HG03196 (cell line): ENCODE data around the gene AUTS2.
A peak's percentile ranks its signal among the peaks of the same experiment; 100 is the strongest.

Experiments
- ATAC-seq: cut with Tn5 transposase; IDR thresholded peaks from one replicate; pipeline ENCODE4 v1.9.1; 2021; ENCODE audit not compliant: unreplicated experiment

AUTS2 gene

DNA sequence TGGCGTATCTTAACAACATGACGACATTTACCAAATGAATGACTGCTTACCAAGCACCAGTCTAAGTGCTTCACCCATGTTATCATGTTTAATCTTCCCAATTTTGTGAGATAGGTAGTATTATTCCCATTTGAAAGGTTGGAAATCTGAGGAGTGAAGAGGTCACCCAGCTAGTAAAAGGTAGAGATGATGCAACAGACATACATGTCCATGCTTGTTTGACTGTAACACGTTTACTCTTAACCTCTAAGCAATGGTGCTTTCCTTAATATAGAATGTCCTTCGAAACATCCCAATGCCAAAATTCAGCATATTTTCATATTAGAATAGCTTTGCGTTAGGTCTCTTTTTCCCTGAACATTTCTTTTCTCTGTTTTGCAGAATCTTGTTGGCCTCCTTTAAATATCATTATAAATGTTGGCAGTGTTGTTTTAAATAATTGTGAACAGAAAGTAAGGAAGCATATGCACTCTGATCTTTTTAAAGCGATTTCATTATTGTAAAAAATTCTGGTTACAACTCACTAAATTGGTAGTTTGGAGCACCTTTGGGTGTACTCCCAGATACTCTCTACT is 722.8 kb downstream of the AUTS2 start:
- no peak for ATAC-seq

DNA sequence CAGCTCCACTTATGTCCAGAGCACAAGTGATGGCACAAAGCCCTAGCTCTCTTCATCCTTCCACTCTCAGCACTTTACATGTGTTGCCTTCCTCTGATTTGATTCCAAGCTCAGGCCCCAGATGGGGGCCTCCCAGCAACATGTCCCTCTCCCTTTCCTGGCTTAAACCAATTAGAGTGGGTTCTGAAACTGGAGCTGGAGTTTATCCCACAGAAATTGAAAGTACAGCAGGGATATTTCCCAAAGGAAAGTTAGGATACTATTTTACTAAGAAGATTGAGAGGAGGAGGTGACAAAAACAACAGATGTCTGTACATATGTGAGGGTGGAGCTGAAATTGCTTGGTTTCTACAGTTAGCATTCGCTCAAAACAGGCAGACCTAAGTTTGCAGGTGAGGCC is 724.6 kb downstream of the AUTS2 start:
- ATAC-seq, result no peak

DNA sequence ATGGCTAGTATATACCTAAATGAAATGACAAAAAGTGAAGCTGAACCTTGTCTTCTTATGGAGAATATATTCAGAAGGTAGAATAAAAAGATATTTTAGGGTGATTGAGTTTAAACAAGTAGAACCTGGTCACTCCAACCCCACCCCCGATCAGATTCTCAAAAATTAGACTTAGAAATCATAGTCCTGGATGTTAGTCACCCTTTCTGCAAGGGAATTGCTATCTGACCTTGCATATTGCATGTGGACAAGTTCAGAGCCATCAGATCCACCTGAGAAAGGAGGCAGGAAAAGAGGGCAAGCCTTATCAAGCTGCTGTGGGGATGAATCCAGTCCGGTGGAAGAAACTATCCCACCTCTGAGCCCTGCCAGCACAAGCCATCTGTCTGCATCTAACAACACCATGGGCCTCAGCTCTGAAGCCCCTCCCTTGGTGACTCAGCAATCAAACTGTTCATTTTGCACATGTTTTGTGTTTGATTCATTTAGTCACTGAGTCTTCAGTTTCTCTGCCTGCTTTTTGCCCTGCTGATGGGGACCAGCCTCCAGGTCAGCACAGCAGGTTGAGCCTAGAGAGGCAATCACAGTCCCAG is 727.3 kb downstream of the AUTS2 start:
- ATAC-seq, result no peak

DNA sequence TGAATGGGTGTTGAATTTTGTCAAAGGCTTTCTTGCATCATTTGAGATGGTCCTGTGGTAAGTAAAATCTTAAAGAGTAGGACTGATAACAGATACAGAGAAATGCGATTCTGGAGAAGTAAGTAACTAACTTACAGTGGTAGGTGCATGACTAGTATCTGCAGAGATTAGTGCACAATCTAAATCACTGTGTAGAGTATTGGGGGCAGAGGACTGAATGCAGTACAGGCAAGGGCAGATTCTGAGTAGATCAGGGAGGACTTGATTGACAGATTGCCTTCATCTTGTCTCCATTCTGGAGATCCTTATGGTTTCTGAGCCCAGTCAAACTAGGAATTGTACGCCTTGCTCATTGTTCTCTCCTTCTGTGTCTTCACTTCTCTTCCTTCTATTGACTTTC is 736.0 kb downstream of the AUTS2 start:
- ATAC-seq, result no peak

DNA sequence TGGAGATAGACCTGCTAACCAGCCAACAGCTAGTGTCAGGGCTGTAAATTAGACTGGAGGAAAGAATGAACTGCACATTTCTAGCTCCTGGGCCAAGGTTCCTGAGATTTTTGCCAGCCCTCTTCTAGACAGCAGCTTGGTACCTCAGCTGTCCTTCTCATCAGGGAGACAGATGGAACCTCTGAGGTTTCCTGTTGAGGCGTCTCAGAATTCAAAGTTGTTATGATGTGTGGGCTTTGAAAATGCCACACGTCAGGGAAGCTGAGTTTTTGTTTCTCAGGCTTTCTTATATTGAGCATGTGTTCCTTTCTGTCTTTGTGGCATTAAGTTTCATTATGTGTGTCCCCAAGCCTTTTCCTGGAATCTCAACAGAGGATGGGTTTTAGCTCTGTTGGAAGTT is 736.6 kb downstream of the AUTS2 start:
- no peak for ATAC-seq

DNA sequence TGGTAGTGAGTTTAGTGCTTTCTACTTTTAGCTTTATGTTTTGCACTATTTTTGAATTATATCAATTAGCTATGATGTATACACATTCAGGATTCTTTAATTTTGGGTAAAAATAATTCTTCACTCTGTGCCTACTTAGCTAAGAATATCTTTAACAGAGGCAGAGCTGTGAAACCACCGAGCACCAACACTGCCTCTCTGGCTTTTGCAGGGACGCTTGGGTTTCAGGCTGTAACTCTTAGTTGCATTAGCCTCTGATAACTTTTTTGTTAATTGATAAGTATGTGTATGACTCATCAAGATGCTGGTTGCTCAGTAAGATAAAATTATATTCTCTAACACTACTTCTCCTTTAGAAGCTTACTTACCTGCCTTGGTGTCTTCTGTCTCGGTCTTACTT is 738.3 kb downstream of the AUTS2 start:
- no peak for ATAC-seq

DNA sequence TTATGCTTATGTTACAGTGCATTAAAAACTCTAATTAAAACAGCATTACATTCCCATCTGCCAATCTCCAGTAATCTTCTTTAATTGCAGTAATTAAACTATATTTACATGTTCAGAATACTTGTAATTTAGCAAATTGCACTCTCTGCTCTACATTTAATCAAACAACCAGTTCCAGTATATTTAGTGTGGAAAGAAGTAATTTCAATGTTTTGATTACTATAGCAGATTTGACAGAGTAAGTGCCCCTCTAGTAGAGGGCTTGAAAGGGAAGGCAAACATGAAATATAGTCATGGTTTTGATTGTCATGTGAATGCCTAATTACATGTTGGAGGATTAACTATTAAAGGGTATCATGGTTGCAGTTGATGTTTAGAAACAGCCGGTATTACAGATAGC is 739.7 kb downstream of the AUTS2 start:
- no peak for ATAC-seq

DNA sequence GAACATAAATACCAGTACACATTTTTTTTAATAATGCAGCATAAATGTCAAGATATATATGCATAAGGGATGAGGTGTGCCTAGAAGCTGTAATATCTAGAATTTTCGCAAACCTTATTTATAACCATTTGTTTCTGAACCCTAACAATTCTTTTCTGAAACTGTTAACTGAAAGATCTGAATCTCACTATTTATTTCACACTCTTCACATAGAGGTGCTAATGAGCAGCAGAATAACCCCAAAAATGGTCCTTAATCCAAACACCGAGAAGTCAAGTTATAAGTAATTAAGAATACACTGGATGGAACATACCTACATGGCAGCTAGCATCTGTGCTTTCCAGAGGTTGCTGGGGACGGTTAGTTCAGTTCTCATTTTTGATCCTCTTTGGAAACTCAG is 742.0 kb downstream of the AUTS2 start:
- no peak for ATAC-seq

DNA sequence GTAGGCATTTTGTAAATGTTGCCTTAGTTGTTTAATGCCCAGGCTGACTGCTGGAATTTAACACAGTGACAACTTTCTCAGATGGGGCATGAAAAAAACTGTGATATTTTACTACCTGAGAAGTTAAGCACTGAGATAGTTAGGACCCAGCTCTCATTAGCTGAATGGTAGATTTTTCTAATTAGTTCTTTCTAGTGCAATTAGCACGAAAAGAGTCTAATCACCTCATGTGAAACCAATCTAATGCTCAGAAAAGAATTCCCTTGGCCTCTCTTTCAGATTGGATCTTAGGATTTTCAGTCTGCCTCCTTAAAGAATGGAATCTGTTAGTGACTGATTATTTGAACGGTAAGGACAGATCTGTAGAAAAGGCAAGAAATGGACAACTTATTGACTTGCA is 743.2 kb downstream of the AUTS2 start:
- ATAC-seq, result no peak

DNA sequence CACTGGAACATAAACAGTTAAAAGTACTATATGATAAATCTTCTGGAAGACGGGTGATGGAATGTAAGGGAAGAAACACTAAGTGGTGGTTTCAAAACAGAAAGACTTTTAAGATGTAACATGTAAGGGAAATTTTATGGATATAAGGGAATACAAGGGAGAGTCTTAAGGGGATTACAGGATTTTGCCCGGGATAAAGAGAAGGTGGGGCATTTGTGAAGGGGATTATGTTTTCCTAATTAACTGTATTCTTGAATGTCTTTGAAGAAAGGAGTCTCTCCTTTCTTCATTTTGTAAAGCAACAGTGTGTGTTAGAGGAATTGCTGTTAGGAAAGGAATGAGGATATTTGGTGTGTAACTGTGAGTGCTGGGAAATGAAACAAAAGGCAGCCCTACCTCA is 745.2 kb downstream of the AUTS2 start:
- no peak for ATAC-seq

DNA sequence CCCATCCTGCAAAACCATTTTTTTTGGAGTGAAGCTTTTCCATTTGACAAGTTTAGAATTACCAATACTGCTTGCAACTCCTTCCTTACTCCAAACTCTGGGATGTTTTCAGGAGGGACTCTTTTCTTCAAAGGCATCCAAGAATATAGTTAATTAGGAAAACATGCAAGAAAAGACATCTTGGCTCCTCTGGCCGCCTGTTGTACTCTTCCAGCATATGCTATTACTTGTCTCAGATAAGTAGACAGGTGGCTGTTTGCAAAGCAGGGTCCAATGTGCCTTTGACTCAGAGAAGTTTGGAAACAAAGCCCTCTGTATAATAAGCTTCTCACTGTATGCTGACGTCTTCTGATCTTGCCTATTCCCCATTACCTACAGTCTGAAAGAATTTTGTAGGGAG is 746.5 kb downstream of the AUTS2 start:
- no peak for ATAC-seq

DNA sequence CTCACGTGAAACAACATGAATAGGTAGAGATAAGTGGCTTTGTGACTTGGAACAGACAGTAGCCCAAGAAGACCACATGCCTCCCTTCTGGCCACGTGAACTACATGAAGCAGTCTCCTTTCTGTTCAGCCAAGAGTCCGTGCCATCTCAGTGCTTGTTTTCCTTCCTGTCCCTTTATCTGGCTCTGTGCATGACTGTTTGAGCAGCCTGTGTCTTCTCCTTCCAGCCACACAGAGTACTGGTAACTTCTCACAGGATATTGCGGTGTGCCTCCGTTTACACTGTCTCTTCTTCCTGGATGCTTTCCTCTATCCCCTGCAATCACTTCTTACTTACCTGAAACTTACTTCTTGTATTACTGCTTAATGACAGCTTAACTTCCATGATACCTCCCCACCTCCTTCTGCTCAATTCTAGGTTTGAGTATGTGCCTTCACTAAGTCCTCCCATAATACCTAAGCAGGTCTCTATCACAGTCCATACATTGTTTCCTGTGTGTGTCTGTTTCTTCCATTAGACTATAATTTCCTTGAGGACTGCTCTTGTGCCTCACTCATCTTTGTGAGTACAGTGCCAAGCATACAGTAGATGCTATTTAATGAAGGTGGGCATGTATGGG is 748.7 kb downstream of the AUTS2 start:
- ATAC-seq, result no peak

DNA sequence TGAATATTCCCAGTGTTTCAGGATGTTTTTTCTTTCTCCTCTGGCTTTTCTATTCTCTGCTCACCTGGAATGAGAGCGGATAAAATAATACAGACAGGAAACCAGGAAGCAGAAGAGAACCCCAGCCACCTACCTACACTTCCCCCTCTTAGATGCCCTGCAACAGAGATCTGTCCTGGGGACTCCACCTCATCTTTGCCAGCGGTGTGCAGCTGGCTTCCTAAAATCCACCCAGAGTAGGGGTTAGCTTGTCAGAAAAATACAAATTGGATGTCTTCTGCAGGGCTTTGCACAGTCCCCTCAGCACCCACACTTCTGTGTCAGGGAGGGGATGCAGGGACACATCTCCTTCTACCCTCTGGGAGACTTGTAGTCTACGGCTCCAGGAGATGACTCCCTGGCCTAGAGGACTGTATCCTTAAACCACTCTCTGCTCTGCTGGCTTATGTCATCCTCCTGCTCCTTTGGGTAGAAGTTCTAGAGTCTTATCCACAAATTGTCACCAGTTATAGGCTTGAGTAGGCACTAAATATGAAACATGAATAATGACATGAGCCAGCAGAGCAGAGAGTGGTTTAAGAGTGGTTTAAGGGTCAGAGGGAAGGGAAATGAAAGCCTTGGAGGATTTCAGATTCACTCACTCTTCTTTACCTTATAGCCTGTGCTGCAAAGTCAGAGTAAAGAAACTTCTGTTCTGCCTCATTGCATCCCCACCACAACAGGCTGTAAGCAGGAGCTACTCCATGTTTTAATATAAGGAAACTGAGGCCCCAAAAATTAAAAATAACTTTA is 749.4 kb downstream of the AUTS2 start:
- ATAC-seq, result peak; percentile 89

DNA sequence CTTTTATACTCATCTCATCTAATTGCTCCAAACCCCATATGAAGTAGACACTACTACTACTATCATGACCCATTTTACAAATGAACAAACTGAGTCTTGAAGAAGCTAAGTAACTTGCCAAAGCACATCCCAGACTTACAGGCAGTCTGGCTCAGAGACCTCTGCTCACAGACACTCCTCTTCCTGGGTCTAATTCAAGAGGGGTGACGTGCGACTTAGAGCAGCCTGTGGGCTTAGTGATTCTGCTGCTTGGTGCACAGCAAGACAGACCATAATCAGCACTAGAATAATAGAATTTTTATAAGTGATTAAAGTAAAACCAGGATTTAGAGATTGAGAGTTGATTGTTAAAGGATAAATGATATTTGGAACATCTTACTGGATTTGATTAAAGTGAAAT is 750.8 kb downstream of the AUTS2 start:
- no peak for ATAC-seq

DNA sequence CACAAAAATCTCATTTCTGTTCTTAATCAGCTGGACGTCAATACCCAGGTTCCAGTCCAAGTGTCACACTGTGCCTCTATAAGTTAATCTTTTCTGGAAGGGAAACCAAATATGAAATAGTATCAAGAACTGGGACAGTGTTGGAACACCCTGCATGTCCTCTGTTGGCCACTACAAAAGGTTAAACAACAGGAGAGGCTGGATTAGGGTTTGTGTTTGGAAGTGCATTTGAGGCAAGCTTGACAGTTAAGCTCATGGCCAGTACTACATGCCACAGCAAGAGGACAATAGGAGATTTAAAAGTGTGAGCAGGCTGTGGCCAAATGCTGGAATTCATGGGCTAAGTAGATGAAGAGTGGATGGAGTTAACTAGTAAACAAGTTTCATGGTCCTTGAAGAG is 751.5 kb downstream of the AUTS2 start:
- no peak for ATAC-seq

DNA sequence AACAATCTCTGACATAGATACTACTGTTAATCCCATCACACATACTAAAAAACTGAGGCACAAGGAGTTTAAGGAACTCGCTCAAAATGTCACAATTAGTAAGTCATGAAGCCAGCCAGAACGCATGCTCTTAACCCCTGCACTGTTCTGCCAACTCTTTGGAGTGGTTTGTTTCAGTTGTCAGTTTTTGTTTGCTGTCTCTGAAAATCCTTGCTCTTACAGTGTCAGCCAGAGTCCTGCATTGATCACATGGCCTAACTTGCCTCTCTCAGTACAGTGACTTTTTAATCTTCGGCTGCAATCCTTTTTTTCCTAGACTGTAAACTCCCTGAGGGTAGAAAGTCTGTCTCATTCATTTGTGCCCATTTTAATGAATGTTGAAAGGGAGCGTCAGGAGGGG is 753.8 kb downstream of the AUTS2 start:
- no peak for ATAC-seq

DNA sequence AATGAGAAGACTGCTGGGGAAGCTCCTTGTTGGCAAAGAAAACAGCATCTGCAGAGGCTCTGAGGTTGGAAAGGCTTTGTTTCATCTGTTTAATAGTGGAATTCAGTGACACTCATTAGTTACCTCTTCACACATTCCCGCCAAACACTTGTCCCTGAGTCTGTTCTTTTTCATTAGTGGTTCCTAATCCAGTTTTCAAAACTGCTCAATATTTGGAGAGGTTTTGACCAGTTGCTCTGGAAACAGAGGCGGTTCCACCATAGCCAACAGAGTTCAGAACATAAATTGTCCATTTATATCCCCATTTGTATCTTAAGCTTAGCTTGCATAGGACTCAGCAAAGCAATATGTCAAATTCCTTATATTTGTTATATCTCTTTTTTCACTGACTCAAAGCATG is 754.6 kb downstream of the AUTS2 start:
- no peak for ATAC-seq

DNA sequence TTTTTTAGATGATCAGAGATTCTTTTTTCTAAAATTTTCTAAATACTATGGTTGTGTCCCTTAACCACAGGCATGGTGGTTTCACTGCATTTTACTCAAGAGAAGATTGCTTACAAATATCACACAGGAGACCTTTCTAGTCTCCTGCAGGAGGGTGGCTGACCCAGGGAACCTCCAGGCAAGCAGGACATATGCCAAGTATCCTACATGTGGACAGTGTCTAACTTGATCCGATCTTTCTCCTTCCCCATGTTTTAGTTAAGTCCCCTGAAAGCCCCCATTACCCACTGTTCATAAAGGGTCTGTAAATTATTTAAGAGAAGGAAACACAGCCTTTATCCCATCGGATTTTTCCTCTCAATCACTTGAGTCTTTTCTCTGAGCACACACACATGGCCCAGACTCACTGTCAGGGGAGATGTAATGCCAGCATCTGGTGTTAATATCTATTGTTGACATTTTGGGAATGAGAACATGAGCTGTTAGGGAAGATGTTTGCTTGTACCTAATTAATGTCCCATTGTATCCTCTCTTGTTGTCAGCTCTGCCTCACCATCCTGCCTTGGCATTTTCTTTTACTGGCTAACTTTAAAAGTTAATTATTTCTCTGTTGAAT is 755.2 kb downstream of the AUTS2 start:
- no peak for ATAC-seq

DNA sequence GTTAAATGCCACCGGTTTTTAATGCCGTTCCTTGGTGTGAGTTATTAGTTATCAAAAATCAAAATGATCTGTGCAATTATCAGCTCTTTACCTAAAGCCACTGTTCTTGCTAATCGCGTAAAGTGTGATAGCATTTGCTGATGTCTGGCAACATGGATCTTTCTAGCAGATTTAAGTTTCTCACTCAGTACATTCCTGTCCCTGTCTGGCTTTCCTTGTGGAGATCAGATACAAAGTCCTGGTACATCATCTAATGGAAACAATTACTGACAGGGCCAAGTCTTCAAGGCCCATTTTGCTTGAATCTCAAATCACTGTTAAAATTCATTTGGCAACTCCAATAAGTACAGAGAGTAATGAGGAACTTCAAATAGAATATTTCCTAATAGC is 755.7 kb downstream of the AUTS2 start:
- ATAC-seq, result no peak

DNA sequence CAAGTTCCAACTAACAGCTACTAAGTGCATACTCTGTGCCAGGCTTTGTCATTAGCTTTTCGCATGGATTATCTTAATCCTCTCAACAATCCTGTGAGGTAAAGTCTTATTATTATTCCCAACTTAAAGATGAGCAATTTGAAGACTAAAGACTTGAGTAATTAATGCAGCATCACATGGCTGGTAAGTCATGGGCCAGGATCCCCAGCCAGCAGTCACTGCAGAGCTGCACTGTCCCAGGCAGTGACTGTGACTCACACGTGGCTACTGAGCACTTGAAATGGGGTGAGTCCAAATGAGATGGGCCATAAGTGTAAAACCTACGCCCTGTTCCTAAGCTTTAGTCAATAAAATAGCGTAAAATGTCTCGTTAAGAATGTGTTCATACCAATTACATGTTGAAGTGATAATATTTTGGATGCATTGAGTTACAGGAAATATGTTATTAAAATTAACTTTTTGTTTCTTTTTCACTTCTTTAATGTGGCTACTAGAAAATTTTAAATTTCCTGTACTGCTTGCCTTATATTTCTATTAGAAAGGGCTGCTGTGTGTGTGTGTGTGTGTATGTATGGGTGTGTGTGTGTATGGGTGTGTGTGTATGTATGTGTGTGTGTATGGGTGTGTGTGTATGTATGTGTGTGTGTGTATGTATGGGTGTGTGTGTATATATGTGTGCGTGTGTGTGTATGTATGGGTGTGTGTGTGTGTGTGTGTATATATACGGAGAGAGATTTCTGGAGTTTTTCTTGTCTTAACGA is 756.3 kb downstream of the AUTS2 start:
- no peak for ATAC-seq
